Renal pelvis (tissue), 3 donors: ENCODE measurements around the gene NR1H4. TPM values are rescaled to one million over a fixed set of nuclear protein-coding genes. Genes with fewer than 3 reads are reported as not detected.

ENCODE experiments used
- polyA plus RNA-seq, 3 donors: library from polyadenylated mRNA; unstranded; fragments of 120-200 nt; gene quantifications; one replicate each; pipeline ENCODE4 v1.2.1, GENCODE V29; 2013; ENCODE audit not compliant: insufficient read length in 3 of 3

The NR1H4 gene
- polyA plus RNA-seq, 3 donors = 12.2 to 14.2 (median 13.2) TPM

Other genes with a start within 250 kb of the NR1H4 start
- gene DEPDC4, start 206.8 kb upstream of the NR1H4 start, polyA plus RNA-seq = 1 to 10 TPM; 5.4 to 6.4 (median 5.7) TPM
- 10 to 100 TPM; 46.5 to 59.6 (median 55.7) TPM for gene SCYL2, start 206.7 kb upstream of the NR1H4 start, polyA plus RNA-seq
- gene SLC17A8, start 116.8 kb upstream of the NR1H4 start, polyA plus RNA-seq = 1 to 10 TPM in 1 of 3 donors, under 1 TPM in 2; 0.25 to 1.1 (median 0.49) TPM
- gene GAS2L3, start 99.8 kb downstream of the NR1H4 start, polyA plus RNA-seq = 10 to 100 TPM; 17.8 to 24.4 (median 20.1) TPM